Stimulated activated naive CD8-positive, alpha-beta T cell treated with anti-CD3 and anti-CD28 coated beads, Interleukin-15, Interleukin-2, amounts not matched to agents 100 U/mL and 50 U/mL, for 24 hours (primary cell): ENCODE results near the gene DNM3.

Experiments
- ATAC-seq: fragments of 150-1000 bp; cut with Tn5 transposase; one replicate; pipeline ENCODE4 v1.10.0; 2021
- DNase-seq: peaks from one replicate; pipeline ENCODE4 v3.0.0; 2021

Gene DNM3

DNA sequence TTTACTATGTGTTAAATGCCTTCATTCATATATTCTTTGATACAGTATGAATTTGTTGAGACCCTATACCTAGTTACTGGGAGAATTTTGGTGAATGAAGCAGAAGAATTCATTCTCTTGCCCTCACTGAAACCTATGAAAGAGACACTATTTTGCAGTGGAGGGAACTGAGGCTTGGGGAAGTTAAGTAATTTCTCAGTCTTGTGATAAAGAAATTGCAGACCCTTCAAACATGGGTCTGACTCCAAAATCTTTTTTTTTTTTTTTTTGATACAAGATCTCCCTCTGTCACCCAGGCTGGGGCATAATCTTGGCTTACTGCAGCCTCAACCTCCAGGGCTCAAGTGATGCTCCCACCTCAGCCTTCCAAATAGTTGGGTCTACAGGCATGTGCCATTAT lies 132.1 kb downstream of the DNM3 start:
- no peak for ATAC-seq

DNA sequence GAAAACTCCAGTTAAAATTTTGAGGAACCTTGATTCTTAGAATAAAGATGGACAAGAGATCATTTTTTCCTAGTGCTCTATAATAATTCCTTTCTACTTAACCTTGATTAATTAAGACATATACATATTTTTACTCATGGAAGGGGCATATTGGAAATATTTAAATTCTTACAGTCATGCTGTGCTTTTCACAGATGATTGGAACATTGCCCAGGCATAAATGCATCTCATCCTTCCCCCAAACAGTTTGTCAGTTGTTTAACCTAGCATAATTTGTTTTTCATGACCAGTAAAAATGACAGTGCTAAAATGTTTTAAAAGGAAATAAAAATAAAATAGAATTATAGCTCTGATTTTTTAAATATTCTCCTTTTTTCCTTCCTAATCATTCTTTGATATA lies 140.0 kb downstream of the DNM3 start:
- no peak for DNase-seq
- no peak for ATAC-seq

More for the DNA sequence above, 132.1 kb downstream of the DNM3 start:
- DNase-seq = no peak

DNA sequence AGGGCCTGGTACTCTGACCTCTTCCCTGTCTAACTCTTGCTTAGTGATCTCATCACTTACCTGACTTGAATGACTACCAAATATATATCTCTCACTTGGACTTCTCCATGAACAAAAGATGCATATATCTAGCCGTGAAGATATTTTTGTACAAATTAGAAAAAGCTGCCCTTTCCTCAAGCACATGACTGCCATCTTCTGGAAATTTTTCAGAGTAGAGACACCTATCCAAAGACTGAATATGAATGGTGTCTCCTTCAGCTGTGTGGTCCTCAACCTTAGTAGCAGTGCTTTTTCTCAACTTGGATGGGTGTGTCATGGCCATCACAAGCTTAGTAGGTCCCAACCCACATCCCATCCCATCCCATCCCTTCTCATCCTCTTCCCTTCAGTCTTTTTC lies 142.3 kb downstream of the DNM3 start:
- ATAC-seq (no peak), DNase-seq (no peak)

DNA sequence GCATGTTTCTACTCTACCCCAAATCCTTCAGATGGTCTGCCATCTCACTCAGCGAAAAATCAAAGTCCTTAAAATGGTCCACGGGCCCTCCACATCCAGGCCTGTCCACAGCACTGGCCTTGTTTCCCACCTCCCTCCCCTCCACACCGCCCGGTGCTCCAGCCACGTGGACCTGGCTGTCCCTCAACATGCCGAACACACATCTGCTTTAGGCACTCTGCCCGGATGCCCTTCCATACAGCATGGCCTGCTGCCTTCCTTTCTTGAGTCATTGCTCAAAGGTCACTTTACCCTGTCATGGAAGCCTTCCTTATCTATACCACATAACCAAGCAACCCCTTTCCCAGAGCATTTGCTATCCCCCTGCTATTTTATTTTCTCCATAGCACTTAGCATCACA lies 143.0 kb downstream of the DNM3 start:
- DNase-seq (no peak), ATAC-seq (no peak)

DNA sequence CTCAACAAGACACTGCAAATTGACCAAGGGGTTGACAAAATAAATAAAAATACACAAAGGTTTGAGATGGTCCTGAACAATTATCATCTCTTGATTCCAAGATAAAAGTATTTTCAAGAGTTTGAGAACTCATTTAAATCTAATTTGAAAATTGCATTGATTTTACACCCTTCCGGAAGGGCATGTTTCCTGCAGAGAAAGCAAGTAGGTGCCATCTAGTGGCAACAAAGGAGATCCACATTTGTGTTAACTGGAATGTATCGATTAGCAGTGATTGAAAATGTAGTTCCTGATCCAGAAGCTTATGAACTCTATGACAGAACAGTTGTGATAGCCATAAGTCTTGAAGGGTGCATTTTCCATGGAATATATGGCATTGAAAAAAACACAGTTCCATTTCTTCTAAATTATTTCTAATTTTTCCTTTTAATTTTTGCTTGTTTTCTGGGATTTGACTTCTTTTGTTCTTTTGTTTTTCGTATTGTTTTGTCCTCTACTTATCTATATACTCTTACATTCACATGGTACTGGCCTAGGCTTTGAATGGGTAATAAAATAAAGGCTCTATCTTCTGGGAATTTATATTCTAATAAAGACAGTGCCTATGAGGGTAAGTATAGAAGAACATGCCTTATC lies 143.7 kb downstream of the DNM3 start:
- no peak for ATAC-seq
- no peak for DNase-seq

DNA sequence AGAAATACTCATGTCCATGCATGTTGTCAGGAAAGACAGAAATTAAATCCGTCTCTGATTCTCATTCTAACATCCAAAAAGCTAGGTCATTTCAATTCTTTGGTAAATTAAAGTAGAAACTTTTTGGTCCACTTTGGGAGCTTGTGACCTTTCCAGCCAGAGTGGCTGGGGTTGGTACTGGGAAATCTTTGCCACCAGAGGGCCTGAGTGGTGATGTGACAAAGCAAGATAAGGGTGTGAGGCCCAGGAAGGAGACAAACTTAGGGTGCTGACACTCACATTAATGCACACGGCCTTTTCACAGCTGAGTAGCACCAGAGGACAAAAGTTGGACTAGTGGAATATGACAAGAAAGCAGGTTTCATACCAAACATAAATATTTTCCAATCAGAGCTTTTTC lies 144.3 kb downstream of the DNM3 start:
- DNase-seq = no peak
- no peak for ATAC-seq

DNA sequence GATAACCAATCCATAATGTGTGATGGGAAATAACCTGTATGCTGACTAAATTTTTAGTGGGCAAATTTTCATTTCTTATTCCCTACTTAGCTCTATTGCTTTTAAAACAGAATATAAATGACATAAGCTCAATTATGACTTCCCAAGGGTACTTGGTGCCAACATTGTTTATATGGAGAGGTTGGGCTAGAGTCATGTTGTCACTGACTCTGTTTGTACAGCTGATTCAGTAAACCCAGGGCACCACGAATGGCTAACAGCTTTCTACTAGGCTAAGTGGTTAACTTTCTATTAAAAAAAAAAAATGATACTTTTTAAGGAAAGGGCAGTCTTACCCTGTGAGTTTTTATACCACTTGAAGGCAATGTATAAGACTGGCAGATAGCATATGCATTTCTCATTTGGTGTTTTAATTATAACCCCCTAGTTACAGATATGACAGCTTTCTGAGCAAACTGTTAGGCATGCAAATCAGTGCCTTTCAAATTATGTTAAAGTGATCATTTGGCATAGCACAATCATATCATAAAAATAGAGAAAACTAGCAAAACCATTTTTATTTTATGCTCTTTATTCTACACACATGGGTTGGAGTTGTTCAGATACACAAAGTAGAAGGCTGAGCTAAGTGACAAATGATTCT lies 147.1 kb downstream of the DNM3 start:
- DNase-seq (no peak), ATAC-seq (no peak)

DNA sequence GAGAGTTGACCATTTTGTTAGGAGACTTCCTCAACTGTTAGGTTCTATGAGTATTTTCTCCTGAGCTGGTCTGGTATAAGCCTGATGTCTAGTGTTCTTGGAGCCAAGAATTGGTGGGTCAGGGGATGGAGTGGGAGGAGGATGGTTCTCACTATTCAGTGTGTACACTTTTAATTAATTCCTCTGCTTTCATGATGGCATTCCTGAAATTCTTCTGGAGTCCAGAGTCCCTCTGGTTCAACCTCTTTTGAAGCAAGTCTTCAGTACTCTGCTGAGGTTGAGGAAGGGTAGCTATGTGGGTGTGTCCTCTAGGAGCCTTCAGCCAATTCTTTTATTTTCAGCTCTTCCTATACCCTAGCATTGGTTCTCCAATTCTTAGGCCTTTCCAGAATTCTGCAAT lies 149.1 kb downstream of the DNM3 start:
- ATAC-seq (no peak), DNase-seq (no peak)

DNA sequence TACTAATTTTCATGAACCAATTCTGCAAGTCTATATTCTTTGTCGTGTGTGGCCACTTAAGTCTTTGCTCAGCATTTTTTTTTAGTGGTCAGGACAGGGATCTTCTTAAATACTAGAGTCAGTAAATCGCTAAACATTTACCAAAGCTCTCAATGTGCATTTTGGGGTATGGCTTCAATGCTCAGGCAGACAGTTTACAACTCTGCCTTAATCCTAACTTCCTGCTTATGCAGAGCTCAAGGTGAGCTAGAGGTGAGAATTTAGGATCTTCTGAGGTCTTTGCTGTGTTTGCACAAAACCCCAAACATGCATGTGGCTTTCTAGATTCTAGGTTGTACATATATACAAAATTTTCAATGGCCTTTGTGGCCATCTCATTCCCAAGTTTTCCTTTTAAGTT lies 153.0 kb downstream of the DNM3 start:
- no peak for ATAC-seq

DNA sequence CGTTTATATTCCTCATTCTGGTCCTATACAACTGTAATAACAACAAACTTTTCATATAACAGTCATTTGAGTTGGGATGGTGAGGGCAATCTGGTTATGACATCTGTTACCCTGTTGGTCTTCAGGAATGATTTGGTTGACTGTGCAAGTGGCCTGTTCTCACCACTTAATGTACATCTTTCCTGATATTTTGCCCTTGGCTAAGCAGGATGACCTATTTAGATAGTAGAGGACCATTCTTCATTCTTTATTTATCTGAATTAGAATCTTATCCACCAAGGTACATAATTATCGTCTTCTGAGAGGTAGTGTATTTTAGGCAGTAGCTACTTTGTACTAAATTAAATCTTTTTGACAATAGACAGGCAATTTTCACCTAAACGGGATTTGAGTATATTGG lies 154.3 kb downstream of the DNM3 start:
- no peak for ATAC-seq
- DNase-seq = no peak

More for the DNA sequence above, 153.0 kb downstream of the DNM3 start:
- no peak for DNase-seq

DNA sequence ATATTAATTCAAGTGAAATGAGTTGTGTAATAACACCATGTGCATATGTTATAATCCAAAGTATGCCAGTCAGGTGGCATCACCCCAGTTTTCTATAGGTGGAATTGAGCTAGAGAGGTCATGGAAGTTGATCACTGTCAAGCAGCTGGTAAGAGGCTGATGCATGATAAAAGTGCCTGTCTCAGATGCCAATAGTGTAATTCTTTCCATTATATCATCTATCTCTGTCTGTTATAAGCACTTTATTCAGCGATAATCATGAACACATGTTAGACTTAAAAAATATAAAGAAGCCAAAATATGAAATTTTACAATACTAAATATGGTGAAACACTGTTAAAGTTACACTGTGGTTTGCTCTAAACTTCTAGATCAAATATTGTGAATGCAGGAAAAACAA lies 156.6 kb downstream of the DNM3 start:
- DNase-seq (no peak), ATAC-seq (no peak)

DNA sequence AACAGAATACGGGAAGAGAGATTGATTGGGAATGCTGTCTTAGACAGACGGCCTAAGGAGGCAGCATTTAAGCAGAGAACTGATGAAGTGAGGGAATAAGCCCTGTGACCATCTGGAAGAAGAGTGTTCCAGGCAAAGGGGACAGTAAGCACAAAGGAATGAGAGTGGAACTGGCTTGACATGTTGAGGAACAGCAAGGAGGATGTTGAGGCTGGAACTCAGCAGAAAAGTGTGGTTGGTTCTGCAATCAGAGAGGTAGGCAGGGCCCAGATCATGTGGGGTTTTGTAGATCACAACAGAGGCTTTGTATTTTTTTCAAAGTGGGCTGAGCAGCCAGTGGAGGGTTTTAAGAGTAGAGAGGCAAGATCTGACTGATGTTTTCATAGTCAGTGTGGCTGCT lies 157.4 kb downstream of the DNM3 start:
- DNase-seq = no peak
- ATAC-seq = no peak

DNA sequence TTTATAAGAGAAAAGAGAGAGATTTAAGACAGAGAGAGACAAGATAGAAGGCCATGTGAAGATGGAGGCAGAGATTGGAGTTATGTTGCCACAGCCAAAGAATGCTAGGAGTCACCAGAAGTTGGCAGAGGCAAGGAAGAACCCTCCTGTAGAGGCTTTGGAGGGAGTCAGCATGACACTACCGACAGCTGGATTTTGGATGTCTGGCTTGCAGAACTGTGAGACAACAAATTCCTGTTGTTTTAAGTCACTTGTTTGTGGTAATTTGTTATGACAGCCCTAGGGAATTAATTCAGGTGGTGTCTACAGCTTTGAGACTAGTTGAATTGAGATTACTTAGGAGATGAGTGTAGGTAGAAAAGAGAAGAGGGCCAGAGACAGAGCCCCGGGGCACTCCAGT lies 158.5 kb downstream of the DNM3 start:
- DNase-seq (no peak), ATAC-seq (no peak)

DNA sequence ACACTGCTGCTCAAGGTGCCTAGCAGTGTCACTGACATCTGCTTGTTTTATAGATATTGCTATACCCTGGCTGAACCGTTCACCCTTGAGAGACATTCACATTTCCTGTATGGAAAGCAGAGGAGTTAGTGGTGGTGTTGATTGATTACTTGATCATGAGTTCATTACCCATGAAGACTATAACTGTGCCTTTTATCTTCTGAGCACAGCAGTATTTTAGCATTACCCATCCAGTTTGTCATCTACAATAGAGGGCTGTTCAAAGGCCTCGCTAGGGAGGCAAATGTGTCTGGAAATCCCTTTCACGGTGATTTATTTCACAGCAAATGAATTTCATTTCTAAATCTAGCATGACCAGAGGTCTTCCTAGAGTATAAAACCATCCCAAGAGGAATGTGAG lies 160.0 kb downstream of the DNM3 start:
- DNase-seq = no peak
- no peak for ATAC-seq

DNA sequence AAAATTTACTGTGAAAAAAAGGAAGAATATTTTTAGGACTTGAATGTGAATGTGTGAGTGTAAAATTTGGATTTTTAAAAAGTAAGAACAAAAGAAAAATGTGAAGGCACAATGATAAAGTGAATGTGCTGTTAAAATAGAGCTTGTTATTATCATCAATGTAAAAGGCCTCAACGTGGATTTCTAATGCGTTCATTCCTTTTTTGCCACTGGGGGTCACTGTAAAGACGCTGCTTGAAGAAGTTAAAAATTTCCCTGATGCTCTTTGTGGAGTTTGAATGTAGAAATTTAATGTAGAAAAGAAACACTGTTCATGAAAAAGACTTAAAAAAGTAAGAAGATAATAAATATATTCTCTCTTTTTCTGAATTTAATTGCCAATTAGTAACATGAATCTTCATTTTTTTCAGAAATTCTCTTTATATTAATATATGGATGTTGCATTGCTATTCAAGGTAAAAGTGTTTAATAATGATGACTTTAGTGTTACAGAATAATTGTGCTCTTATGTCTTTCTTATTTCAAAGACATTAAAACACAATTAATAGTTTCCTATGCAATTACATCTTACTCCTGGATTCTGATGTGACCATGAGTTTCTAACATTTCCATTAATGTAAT lies 161.5 kb downstream of the DNM3 start:
- no peak for ATAC-seq
- no peak for DNase-seq

DNA sequence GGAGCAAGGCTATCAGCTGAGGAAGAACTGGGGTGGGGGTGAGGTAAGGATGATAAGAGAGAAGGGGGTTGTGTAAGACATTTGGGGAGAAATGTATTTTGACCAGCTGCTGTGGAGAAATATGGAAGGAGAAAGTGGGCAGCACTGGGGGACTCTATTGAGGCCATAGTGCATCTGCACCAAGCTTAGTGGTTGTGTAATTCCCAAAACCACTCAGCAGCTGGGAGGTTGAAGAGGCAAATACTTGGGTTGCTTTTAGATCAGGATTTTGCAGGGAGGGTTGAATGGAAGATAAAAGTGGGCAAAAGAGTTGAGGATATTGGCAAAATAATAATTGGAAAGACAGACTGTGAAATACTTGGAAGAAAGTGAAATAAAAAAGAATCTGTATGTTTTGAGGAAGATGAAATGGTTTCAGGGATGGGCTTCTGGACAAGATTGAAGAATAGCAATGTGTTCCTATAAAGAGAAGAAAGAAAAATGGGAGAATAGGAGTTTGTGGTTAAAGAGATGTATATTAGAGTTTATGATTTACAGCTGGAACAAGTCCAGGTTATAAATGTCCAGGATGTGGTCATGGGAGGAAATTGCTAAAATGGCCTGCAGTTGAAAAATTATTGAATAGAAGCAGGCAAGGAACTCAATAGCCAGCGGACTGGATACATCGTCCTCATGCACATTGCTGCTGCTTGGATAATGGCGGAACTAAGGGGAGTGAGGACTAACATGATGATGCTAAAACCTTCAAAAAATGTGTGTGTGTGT lies 162.7 kb downstream of the DNM3 start:
- DNase-seq = no peak
- no peak for ATAC-seq

DNA sequence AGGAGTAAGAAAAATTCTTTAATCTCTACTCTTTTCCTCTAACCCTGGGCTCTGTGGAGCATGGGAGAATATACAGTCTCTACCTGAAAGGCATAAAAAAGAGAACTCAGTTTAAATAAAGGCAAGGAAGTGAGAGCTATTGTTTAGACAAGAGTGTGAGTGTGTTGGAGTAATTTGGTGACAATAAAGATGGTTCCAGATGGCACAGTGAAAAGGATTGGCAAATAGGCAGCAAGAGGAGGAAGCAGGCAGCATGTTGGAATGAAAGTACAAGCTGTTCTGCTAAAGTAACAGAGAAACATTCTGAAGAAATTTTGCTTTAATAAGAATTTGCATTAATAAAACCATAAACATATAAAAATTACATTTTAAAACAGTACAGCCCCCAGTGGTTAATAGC lies 163.4 kb downstream of the DNM3 start:
- DNase-seq = no peak

DNA sequence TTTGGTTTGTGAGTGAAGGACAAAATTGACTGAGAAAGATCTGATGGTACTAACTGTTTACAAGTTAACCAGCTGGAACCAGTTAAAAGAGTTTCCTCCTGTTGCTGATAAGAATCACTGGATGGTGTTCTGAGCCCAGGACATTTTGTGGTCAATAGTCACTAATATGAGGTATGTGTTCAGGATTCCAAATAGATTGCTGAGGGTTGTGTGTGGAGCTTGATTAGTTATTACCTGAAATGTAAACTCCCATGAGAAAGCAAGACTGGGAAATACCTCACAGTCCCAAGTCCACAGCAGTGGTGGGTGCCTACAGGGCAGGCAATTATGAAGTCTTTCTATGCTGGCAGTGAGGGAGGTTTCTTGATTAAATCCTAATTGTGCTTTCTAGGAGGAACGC lies 164.6 kb downstream of the DNM3 start:
- no peak for ATAC-seq
- DNase-seq = no peak

More for the DNA sequence above, 163.4 kb downstream of the DNM3 start:
- ATAC-seq = no peak

DNA sequence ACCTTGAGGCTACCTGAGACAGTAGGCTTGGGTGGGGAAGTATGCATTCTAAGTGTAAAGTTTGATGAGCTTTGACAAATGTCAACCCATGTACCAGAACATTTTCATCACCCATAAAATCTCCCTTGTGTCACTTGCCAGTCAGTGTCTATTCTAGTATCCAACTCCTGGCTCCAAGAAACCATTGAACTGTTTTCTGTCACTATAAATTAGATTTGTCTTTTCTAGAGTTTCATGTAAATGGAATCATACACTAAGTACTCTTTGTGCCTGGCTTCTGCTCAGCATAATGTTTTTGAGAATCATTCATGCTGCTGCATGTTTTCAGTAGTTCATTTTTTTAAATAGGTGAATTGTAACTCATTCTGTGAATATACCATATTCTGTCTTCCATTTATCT lies 165.4 kb downstream of the DNM3 start:
- DNase-seq (no peak), ATAC-seq (no peak)

DNA sequence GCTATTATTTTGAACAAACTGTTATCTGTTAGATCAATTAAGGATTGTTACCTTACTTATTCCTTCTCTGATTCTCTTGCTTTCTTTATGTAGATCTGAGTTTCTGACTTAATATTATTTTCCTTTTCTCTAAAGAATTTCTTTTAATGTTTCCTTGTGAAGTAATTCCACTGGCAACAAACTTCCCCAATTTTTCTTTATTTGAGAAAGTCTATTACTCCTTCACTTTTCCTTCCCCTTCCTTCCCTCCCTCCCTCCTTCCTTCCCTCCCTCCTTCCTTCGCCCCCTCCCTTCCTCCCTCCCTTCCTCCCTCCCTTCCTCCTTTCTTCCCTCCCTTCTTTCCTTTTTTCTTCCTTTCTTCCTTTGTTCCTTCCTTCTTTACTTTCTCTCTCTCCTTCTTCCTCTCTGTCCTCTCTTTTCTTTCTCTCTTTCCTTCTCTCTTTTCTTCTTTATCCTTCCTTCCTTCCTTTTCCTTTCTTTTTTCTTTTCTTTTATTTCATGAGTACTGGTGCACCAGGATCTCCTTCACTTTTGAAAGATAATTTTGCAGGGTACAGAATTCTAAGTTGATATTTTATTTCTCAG lies 177.5 kb downstream of the DNM3 start:
- no peak for ATAC-seq

DNA sequence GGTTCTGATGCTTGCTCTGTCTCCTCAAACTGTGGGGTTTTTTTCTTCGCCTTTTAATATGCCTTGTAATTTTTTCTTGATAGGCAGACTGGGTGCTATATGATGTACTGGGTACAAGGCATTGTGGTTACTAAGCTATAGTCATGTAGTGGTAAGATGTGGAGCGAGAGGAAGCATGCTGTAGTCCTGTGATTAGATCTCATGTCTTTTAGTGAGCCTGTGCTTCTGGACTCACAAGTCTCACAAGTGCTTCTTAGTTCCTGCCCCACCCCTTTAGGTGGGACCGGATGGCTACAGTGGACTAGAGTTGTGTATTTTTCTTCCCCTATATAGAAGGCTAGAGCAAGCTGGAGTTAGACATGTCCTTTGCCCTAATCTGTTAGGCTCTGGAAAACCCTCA lies 178.7 kb downstream of the DNM3 start:
- no peak for DNase-seq
- no peak for ATAC-seq

More for the DNA sequence above, 177.5 kb downstream of the DNM3 start:
- DNase-seq = no peak

DNA sequence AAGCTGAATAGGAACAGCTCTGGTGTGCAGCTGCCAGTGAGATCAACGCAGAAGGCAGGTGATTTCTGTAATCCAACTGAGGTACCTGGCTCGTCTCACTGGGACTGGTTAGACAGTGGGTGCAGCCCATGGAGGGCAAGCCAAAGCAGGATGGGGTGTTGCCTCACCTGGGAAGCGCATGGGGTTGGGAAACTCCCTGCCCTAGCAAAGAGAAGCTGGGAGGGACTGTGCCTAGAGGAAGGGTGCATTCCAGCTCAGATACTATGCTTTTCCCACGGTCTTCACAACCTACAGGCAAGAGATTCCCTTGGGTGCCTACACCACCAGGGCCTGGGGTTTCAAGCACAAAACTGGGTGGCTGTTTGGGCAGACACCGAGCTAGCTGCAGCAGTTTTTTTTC lies 183.2 kb downstream of the DNM3 start:
- ATAC-seq (no peak), DNase-seq (no peak)
